Measurements from ENCODE around the gene NFASC.

Gene NFASC

GRCh38 chr1:204960306-204961125 is 89.9 kb downstream of the NFASC start:
- no peak overlapping the region for H3K4me3 Mint-ChIP-seq
- no peak for ATAC-seq
- no peak overlapping the region for H3K27ac Mint-ChIP-seq
- no peaks in the 10 kb centered on the region for H3K4me1 Mint-ChIP-seq
- no peaks in the 10 kb centered on the region for H3K9me3 Mint-ChIP-seq
- H3K36me3 Mint-ChIP-seq (ENCODE audit: low read depth) = no peaks in the 10 kb centered on the region
- H3K27me3 Mint-ChIP-seq = peaks cover 12% of the 10 kb centered on the region
- no peak for DNase-seq

GRCh38 chr1:204961765-204962419 is 91.2 kb downstream of the NFASC start:
- H3K27ac Mint-ChIP-seq = no peak overlapping the region
- no peak for DNase-seq
- no peaks in the 10 kb centered on the region for H3K36me3 Mint-ChIP-seq (ENCODE audit: low read depth)
- H3K4me1 Mint-ChIP-seq = no peaks in the 10 kb centered on the region
- H3K9me3 Mint-ChIP-seq = no peaks in the 10 kb centered on the region
- peak; percentile 31 for ATAC-seq
- H3K4me3 Mint-ChIP-seq = no peak overlapping the region
- H3K27me3 Mint-ChIP-seq = peaks cover 8% of the 10 kb centered on the region

GRCh38 chr1:204962742-204963632 is 92.3 kb downstream of the NFASC start:
- ATAC-seq = no peak
- H3K27ac Mint-ChIP-seq = no peak overlapping the region
- H3K4me3 Mint-ChIP-seq = no peak overlapping the region
- DNase-seq = no peak
- H3K4me1 Mint-ChIP-seq = no peaks in the 10 kb centered on the region
- peaks cover 3% of the 10 kb centered on the region for H3K27me3 Mint-ChIP-seq
- no peaks in the 10 kb centered on the region for H3K9me3 Mint-ChIP-seq
- H3K36me3 Mint-ChIP-seq (ENCODE audit: low read depth) = no peaks in the 10 kb centered on the region

GRCh38 chr1:204967451-204967850 is 96.8 kb downstream of the NFASC start:
- Mint-ChIP-seq H3K4me1 (no peaks in the 10 kb centered on the region), H3K27me3 (peaks cover 5% of the 10 kb centered on the region), H3K9me3 (no peaks in the 10 kb centered on the region), H3K4me3 (no peak overlapping the region), H3K27ac (no peak overlapping the region), H3K36me3 (ENCODE audit: low read depth) (no peaks in the 10 kb centered on the region)
- ATAC-seq (no peak), DNase-seq (no peak)

- no peak overlapping the region for H3K4me3 Mint-ChIP-seq
- no peaks in the 10 kb centered on the region for H3K4me1 Mint-ChIP-seq
- no peaks in the 10 kb centered on the region for H3K36me3 Mint-ChIP-seq (ENCODE audit: low read depth)
- H3K27ac Mint-ChIP-seq = no peak overlapping the region
- DNase-seq (no peak), ATAC-seq (no peak)
- H3K9me3 Mint-ChIP-seq = no peaks in the 10 kb centered on the region
- peaks cover 5% of the 10 kb centered on the region for H3K27me3 Mint-ChIP-seq
Measured at GRCh38 chr1:204968135-204968534, 97.5 kb downstream of the NFASC start.

- DNase-seq (no peak), ATAC-seq (no peak)
- H3K27ac Mint-ChIP-seq = no peak overlapping the region
- no peaks in the 10 kb centered on the region for H3K36me3 Mint-ChIP-seq (ENCODE audit: low read depth)
- no peaks in the 10 kb centered on the region for H3K9me3 Mint-ChIP-seq
- H3K4me3 Mint-ChIP-seq = no peak overlapping the region
- H3K27me3 Mint-ChIP-seq = peaks cover 5% of the 10 kb centered on the region
- no peaks in the 10 kb centered on the region for H3K4me1 Mint-ChIP-seq
Measured at GRCh38 chr1:204968951-204969350, 98.3 kb downstream of the NFASC start.

- Mint-ChIP-seq H3K27ac (no peak overlapping the region), H3K27me3 (peaks cover 8% of the 10 kb centered on the region), H3K9me3 (no peaks in the 10 kb centered on the region), H3K4me3 (no peak overlapping the region), H3K4me1 (no peaks in the 10 kb centered on the region), H3K36me3 (ENCODE audit: low read depth) (no peaks in the 10 kb centered on the region)
- ATAC-seq = no peak
- no peak for DNase-seq
Measured at GRCh38 chr1:204970937-204971336, 100.3 kb downstream of the NFASC start.

- Mint-ChIP-seq H3K4me1 (no peaks in the 10 kb centered on the region), H3K9me3 (no peaks in the 10 kb centered on the region), H3K36me3 (ENCODE audit: low read depth) (no peaks in the 10 kb centered on the region), H3K4me3 (no peak overlapping the region), H3K27ac (no peak overlapping the region), H3K27me3 (peaks cover 8% of the 10 kb centered on the region)
- no peak for ATAC-seq
- no peak for DNase-seq
Measured at GRCh38 chr1:204971517-204972336, 101.1 kb downstream of the NFASC start.

GRCh38 chr1:204972426-204972825 is 101.8 kb downstream of the NFASC start:
- Mint-ChIP-seq H3K27me3 (peaks cover 8% of the 10 kb centered on the region), H3K27ac (no peak overlapping the region), H3K4me1 (peaks cover 5% of the 10 kb centered on the region), H3K4me3 (no peak overlapping the region), H3K9me3 (no peaks in the 10 kb centered on the region), H3K36me3 (ENCODE audit: low read depth) (no peaks in the 10 kb centered on the region)
- DNase-seq (no peak), ATAC-seq (no peak)

GRCh38 chr1:204973449-204973848 is 102.8 kb downstream of the NFASC start:
- ATAC-seq (no peak), DNase-seq (no peak)
- H3K36me3 Mint-ChIP-seq (ENCODE audit: low read depth) = no peaks in the 10 kb centered on the region
- H3K4me3 Mint-ChIP-seq = no peak overlapping the region
- H3K9me3 Mint-ChIP-seq = no peaks in the 10 kb centered on the region
- no peak overlapping the region for H3K27ac Mint-ChIP-seq
- H3K4me1 Mint-ChIP-seq = peaks cover 10% of the 10 kb centered on the region
- peaks cover 7% of the 10 kb centered on the region for H3K27me3 Mint-ChIP-seq

GRCh38 chr1:204974327-204974726 is 103.7 kb downstream of the NFASC start:
- H3K36me3 Mint-ChIP-seq (ENCODE audit: low read depth) = no peaks in the 10 kb centered on the region
- peaks cover 3% of the 10 kb centered on the region for H3K27me3 Mint-ChIP-seq
- no peak for DNase-seq
- no peak overlapping the region for H3K27ac Mint-ChIP-seq
- peaks cover 10% of the 10 kb centered on the region for H3K4me1 Mint-ChIP-seq
- H3K4me3 Mint-ChIP-seq = no peak overlapping the region
- ATAC-seq = no peak
- H3K9me3 Mint-ChIP-seq = no peaks in the 10 kb centered on the region

GRCh38 chr1:204975021-204975420 is 104.4 kb downstream of the NFASC start:
- ATAC-seq (no peak), DNase-seq (no peak)
- H3K9me3 Mint-ChIP-seq = no peaks in the 10 kb centered on the region
- peaks cover 3% of the 10 kb centered on the region for H3K27me3 Mint-ChIP-seq
- no peak overlapping the region for H3K27ac Mint-ChIP-seq
- H3K36me3 Mint-ChIP-seq (ENCODE audit: low read depth) = no peaks in the 10 kb centered on the region
- H3K4me3 Mint-ChIP-seq = no peak overlapping the region
- H3K4me1 Mint-ChIP-seq = peaks cover 10% of the 10 kb centered on the region

GRCh38 chr1:204975568-204976235 is 105.0 kb downstream of the NFASC start:
- no peaks in the 10 kb centered on the region for H3K36me3 Mint-ChIP-seq (ENCODE audit: low read depth)
- H3K4me1 Mint-ChIP-seq = peaks cover 10% of the 10 kb centered on the region
- no peak overlapping the region for H3K27ac Mint-ChIP-seq
- no peak overlapping the region for H3K4me3 Mint-ChIP-seq
- no peaks in the 10 kb centered on the region for H3K9me3 Mint-ChIP-seq
- DNase-seq = peak; percentile 64
- peak; percentile 58 for ATAC-seq
- H3K27me3 Mint-ChIP-seq = peaks cover 3% of the 10 kb centered on the region
